HepG2 (cell line): ENCODE data around the gene COL8A2. TPM values are rescaled to one million over a fixed set of nuclear protein-coding genes. Genes with fewer than 3 reads are reported as not detected.

ENCODE experiments used
- ATAC-seq: fragments of 200-7000 bp; cut with Tn5 transposase; 3 replicates; pipeline ENCODE4 v1.9.1; 2020; ENCODE audit warnings: mild to moderate bottlenecking, moderate library complexity
- BruUV-seq: library from RNA; stranded (reverse); fragments of 400-500 nt; replicated peaks from 2 replicates; lab custom pipeline; 2021; lab: Mats Ljungman, UMichigan
- CTCF ChIA-PET: fragments of 300-600 bp; formaldehyde crosslinking; extraction: SDS; loops from one replicate; lab custom pipeline; 2021; ENCODE audit warnings: low total read pairs, inconsistent platforms, low intra/inter-chr PET ratio; lab: Yijun Ruan, JAX
- POLR2A ChIA-PET: fragments of 350-600 bp; sonication (Branson Sonifier 250); formaldehyde crosslinking; loops from one replicate; lab custom pipeline; 2020; ENCODE audit warnings: antibody characterized with exemption, inconsistent platforms; lab: Yijun Ruan, JAX
- DNase-seq: peaks from one replicate; pipeline ENCODE4 v3.0.0-alpha.2; 2015; ENCODE audit warnings: low spot score
- FAIRE-seq: peaks from 3 replicates; lab custom pipeline; 2011; peaks lifted over from hg19 to GRCh38; lab: Jason Lieb, UNC
- H2AFZ ChIP-seq: one replicate; pipeline ENCODE4 v1.6.1; 2011; ENCODE audit warnings: low read length, inconsistent platforms
- H3K27ac ChIP-seq: fragments of 300-600 bp; 3 replicates; pipeline ENCODE4 v1.8.0; 2011; ENCODE audit warnings: mixed run types, mild to moderate bottlenecking, mixed read lengths, low read length, inconsistent platforms; ENCODE audit not compliant: insufficient read depth; ENCODE audit errors: extremely low read length
- H3K27me3 ChIP-seq, 2 experiments: fragments of 200-600 bp in 1 of 2; 2 replicates in 1 of 2; 3 replicates in 1 of 2; pipeline versions ENCODE4 v1.6.0 to v1.8.0; 2011; ENCODE audit warnings: low read length in 2 of 2, mild to moderate bottlenecking in 2 of 2, moderate library complexity in 2 of 2, inconsistent platforms in 1 of 2; ENCODE audit not compliant: insufficient read depth in 2 of 2, control insufficient read depth in 1 of 2
- H3K36me3 ChIP-seq, 2 experiments: fragments of 200-600 bp in 1 of 2; replicated peaks in 1 of 2; 2 replicates in 1 of 2; 3 replicates in 1 of 2; pipeline versions ENCODE4 v1.5.1 to v1.8.0; 2011; ENCODE audit warnings: low read length in 2 of 2, inconsistent platforms in 1 of 2; ENCODE audit not compliant: insufficient read depth in 2 of 2, control insufficient read depth in 1 of 2
- H3K4me1 ChIP-seq: 2 replicates; pipeline ENCODE4 v1.5.1; 2012; ENCODE audit warnings: low read length, inconsistent platforms; ENCODE audit not compliant: insufficient read depth
- H3K4me2 ChIP-seq: 2 replicates; pipeline ENCODE4 v1.6.0; 2011; ENCODE audit warnings: low read depth, low read length, inconsistent platforms
- H3K4me3 ChIP-seq, 3 experiments: fragments of 200-600 bp in 1 of 3; sonication (generic), shearing (Covaris generic) in 1 of 3; replicated peaks in 1 of 3; 2 replicates each; pipeline ENCODE4 v1.5.1; 2011 to 2016; ENCODE audit warnings: low read length in 3 of 3, inconsistent platforms in 2 of 3, low read depth in 2 of 3, mild to moderate bottlenecking in 2 of 3, control low read depth in 1 of 3, mixed read lengths in 1 of 3; ENCODE audit not compliant: insufficient read depth in 1 of 3
- H3K79me2 ChIP-seq: one replicate; pipeline ENCODE4 v1.6.1; 2011; ENCODE audit warnings: low read length, inconsistent platforms; ENCODE audit not compliant: insufficient read depth
- H3K9ac ChIP-seq: 2 replicates; pipeline ENCODE4 v1.6.0; 2011; ENCODE audit warnings: mild to moderate bottlenecking, low read depth, low read length, inconsistent platforms; ENCODE audit not compliant: insufficient read depth
- H3K9me3 ChIP-seq: 2 replicates; pipeline ENCODE4 v1.5.1; 2012; ENCODE audit warnings: mild to moderate bottlenecking, low read length
- H4K20me1 ChIP-seq: 2 replicates; pipeline ENCODE4 v1.6.0; 2011; ENCODE audit warnings: inconsistent platforms, mild to moderate bottlenecking, low read length, moderate library complexity; ENCODE audit not compliant: insufficient read depth
- EZH2 ChIP-seq: conservative IDR thresholded peaks from 2 replicates; pipeline ENCODE4 v1.6.1; 2012; ENCODE audit warnings: mild to moderate bottlenecking, low read depth, low read length, moderate library complexity
- JARID2 ChIP-seq: sonication (generic); formaldehyde crosslinking; IDR thresholded peaks from 2 replicates; pipeline ENCODE4 v1.8.1; 2023; ENCODE audit warnings: missing genetic modification reagents, inconsistent platforms; ENCODE audit not compliant: insufficient replicate concordance
- MBNL3 ChIP-seq: fragments of 250-450 bp; sonication (Bioruptor Pico); conservative IDR thresholded peaks from 2 replicates; pipeline ENCODE4 v1.8.0; 2022; ENCODE audit warnings: mild to moderate bottlenecking, inconsistent platforms
- MED1 ChIP-seq: sonication (generic); formaldehyde crosslinking; IDR thresholded peaks from 2 replicates; pipeline ENCODE4 v1.4.0; 2020; ENCODE audit warnings: missing genetic modification reagents
- MYC ChIP-seq: sonication (generic); formaldehyde crosslinking; IDR thresholded peaks from 2 replicates; pipeline ENCODE4 v1.9.0; 2021; ENCODE audit warnings: missing genetic modification reagents, borderline replicate concordance
- TAF1 ChIP-seq: sonication (generic); formaldehyde crosslinking; IDR thresholded peaks from 2 replicates; pipeline ENCODE4 v1.4.0; 2020; ENCODE audit warnings: missing genetic modification reagents
- ZC3H4 ChIP-seq: sonication (generic); formaldehyde crosslinking; IDR thresholded peaks from 2 replicates; pipeline ENCODE4 v1.4.0; 2020; ENCODE audit warnings: missing genetic modification reagents, borderline replicate concordance
- ZKSCAN1 ChIP-seq: fragments of 150-350 bp; IDR thresholded peaks from 2 replicates; pipeline ENCODE4 v1.6.1; 2014; ENCODE audit warnings: low read length
- ZNF350 ChIP-seq: sonication (generic); formaldehyde crosslinking; IDR thresholded peaks from 2 replicates; pipeline ENCODE4 v1.4.0; 2020; ENCODE audit warnings: mild to moderate bottlenecking, low read depth, missing genetic modification reagents, borderline replicate concordance
- ZNF501 ChIP-seq: sonication (generic); formaldehyde crosslinking; IDR thresholded peaks from 2 replicates; pipeline ENCODE4 v1.5.1; 2020; ENCODE audit warnings: mild to moderate bottlenecking, moderate library complexity, missing genetic modification reagents
- ZNF547 ChIP-seq: sonication (generic); formaldehyde crosslinking; IDR thresholded peaks from 2 replicates; pipeline ENCODE4 v1.5.1; 2020; ENCODE audit warnings: mild to moderate bottlenecking, missing genetic modification reagents
- ZNF772 ChIP-seq: sonication (generic); formaldehyde crosslinking; IDR thresholded peaks from 2 replicates; pipeline ENCODE4 v1.5.0; 2020; ENCODE audit warnings: mild to moderate bottlenecking, missing genetic modification reagents
- WGBS: methylation state at CpG from one replicate; pipeline ENCODE4 v1.1.6; 2017; ENCODE audit warnings: low lambda C conversion rate; 5-methylcytosine and 5-hydroxymethylcytosine counted together
- in situ Hi-C: cut with HindIII; loops from 2 replicates; pipeline ENCODE4 v1.10.0; 2017; ENCODE audit warnings: low pct_unique_long_range_greater_than_20kb; ENCODE audit not compliant: extremely low pct_ligation_motif_present
- intact Hi-C: fragments of 100-400 bp; cut with micrococcal nuclease; formaldehyde crosslinking; loops from one replicate; pipeline ENCODE4 v1.10.0; 2022; ENCODE audit not compliant: unreplicated experiment
- polyA plus RNA-seq, 8 experiments: library from polyadenylated mRNA; depleted of rRNA in 3 of 8; stranded (reverse) in 7 of 8; unstranded in 1 of 8; fragments of >200 nt; fragmentation: Illumina TruSeq in 4 of 8; extraction: Trizol in 4 of 8; gene quantifications; 2 replicates each; pipeline versions ENCODE4 v1.2.1 to v1.2.3, GENCODE V29; 2011 to 2016; ENCODE audit warnings: low read depth in 4 of 8, missing spikeins in 1 of 8, mixed read lengths in 1 of 8; ENCODE audit not compliant: insufficient read depth in 1 of 8
- total RNA-seq, 5 experiments: library from RNA; depleted of rRNA; stranded (reverse); fragments of >200 nt; fragmentation: Illumina TruSeq; extraction: Trizol; gene quantifications; 2 replicates each; pipeline ENCODE4 v1.2.3, GENCODE V29; 2016; ENCODE audit warnings: low read depth in 1 of 5
- TF ChIP-seq, protein P1 (sequence below): IDR thresholded peaks from 2 replicates; pipeline ENCODE4 v1.6.1; 2016; ENCODE audit warnings: control low read depth
- TF ChIP-seq, protein P2 (sequence below): sonication (generic); formaldehyde crosslinking; conservative IDR thresholded peaks from 2 replicates; pipeline ENCODE4 v1.8.0; 2022; ENCODE audit warnings: low read depth, missing genetic modification reagents
- TF ChIP-seq, protein P3 (sequence below): sonication (generic); formaldehyde crosslinking; IDR thresholded peaks from 2 replicates; pipeline ENCODE4 v1.5.0; 2020; ENCODE audit warnings: mild to moderate bottlenecking, missing genetic modification reagents
- TF ChIP-seq, protein P4 (sequence below): sonication (generic); formaldehyde crosslinking; IDR thresholded peaks from 2 replicates; pipeline ENCODE4 v1.4.0; 2020; ENCODE audit warnings: missing genetic modification reagents

The COL8A2 gene
- total and polyA plus RNA-seq, 2 of the 13 experiments (the other 11 are each of a cell fraction or from before 2014, with no cell fraction given) = 0.13 to 0.24 TPM

DNA sequence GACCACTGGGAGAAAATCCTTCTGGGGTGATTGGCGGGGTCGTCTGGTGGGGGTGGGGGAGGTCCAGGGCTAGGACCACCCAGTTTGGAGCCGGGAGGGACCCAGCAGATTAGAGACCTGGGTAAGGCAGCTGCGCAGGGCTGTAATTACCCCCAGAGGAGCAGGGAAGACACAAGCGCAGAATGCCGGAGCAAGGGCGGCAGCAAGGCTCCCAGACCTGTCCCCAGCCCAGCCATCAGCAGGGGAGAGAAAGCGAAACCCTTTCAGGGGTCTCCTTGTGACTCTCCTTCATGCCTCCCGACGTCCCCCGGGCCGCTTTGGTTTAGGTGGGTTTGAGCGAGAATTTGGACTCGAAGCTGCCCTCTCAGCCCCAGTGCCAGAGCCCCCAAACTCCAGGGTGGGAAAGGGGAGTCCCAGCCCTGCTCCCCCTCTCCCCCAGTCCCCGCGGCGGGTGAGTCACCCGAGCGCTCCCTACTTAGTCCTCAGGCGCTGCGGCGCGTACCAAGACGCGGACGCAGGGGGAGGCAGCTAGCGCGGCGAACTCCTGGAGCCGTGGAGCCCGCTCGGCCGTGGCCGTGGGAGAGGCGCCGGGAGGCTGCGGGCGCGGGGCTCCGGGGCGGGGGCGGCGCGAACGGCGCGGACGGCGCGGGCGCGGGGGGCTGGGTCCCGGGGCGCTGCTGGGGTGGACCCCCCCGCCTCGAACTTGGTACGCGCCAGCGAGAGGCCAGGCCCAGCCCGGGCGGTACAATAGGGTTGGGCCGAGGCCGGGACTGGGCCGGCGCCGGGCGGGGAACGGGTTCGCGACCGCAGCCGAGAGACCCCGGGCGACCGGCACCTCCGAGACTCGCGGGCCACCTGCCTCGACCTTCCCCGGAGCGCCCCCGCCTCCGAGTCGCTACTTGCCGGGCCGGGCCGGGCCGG is 30.6 kb upstream of the COL8A2 start, which contains the start of gene MAP7D1:
TSS of gene MAP7D1 (plus strand) at position 753 of the 921 bp plus-strand sequence. CDS start 258 bp downstream, outside the sequence.
- in situ Hi-C loops = no loop called here
- Histone ChIP-seq H4K20me1 (no peaks in the 10 kb centered on the region), H3K9me3 (no peaks in the 10 kb centered on the region), H3K4me1 (peaks cover 61% of the 10 kb centered on the region), H3K4me3 (peak within 1 kb of the TSS; percentile 74 to 89 (median 85)), H2AFZ (no peak within 1 kb of the TSS), H3K27ac (peak within 1 kb of the TSS; percentile 67), H3K4me2 (peak within 1 kb of the TSS; percentile 73), H3K36me3 (no peaks in the 10 kb centered on the region; a peak in 1 of 5 replicates), H3K27me3 (no peaks in the 10 kb centered on the region), H3K9ac (peak within 1 kb of the TSS; percentile 80), H3K79me2 (peaks cover 5% of the 10 kb centered on the region)
- intact Hi-C loops = loop anchor here (1.0 to 10.0 kb wide), 2 partner anchors 33 to 69 kb away; partner anchors contain the start of gene THRAP3
- DNase-seq = peak; percentile 57
- CTCF ChIA-PET = no interaction called here
- 0% methylated on average over 2 of the region's 88 CpGs for WGBS
- BruUV-seq = TSS peak; percentile 94
- FAIRE-seq = no peak
- peak; percentile 66 for ATAC-seq
- POLR2A ChIA-PET = interaction anchor here (0.5 to 2.5 kb wide), 7 partner anchors 7 to 162 kb away, joined by 3 to 9 read pairs (median 4); partner anchors contain the start of gene THRAP3
- TF ChIP-seq ZNF501 = no peak
- peak; percentile 34; the same call in 1 of the 2 replicates for TF ChIP-seq TAF1 (CRISPR knock-in tag)
- TF ChIP-seq ZNF350 (CRISPR knock-in tag) = no peak
- TF ChIP-seq ZNF772 (CRISPR knock-in tag) = no peak; the same call in 1 of the 2 replicates
- no peak for TF ChIP-seq MED1
- no peak for TF ChIP-seq ZC3H4 (CRISPR knock-in tag)
- TF ChIP-seq, protein P1, sequence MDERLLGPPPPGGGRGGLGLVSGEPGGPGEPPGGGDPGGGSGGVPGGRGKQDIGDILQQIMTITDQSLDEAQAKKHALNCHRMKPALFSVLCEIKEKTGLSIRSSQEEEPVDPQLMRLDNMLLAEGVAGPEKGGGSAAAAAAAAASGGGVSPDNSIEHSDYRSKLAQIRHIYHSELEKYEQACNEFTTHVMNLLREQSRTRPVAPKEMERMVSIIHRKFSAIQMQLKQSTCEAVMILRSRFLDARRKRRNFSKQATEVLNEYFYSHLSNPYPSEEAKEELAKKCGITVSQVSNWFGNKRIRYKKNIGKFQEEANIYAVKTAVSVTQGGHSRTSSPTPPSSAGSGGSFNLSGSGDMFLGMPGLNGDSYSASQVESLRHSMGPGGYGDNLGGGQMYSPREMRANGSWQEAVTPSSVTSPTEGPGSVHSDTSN (CRISPR knock-in tag) = no peak
- TF ChIP-seq, protein P2, sequence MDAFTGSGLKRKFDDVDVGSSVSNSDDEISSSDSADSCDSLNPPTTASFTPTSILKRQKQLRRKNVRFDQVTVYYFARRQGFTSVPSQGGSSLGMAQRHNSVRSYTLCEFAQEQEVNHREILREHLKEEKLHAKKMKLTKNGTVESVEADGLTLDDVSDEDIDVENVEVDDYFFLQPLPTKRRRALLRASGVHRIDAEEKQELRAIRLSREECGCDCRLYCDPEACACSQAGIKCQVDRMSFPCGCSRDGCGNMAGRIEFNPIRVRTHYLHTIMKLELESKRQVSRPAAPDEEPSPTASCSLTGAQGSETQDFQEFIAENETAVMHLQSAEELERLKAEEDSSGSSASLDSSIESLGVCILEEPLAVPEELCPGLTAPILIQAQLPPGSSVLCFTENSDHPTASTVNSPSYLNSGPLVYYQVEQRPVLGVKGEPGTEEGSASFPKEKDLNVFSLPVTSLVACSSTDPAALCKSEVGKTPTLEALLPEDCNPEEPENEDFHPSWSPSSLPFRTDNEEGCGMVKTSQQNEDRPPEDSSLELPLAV = no peak
- TF ChIP-seq, protein P3, sequence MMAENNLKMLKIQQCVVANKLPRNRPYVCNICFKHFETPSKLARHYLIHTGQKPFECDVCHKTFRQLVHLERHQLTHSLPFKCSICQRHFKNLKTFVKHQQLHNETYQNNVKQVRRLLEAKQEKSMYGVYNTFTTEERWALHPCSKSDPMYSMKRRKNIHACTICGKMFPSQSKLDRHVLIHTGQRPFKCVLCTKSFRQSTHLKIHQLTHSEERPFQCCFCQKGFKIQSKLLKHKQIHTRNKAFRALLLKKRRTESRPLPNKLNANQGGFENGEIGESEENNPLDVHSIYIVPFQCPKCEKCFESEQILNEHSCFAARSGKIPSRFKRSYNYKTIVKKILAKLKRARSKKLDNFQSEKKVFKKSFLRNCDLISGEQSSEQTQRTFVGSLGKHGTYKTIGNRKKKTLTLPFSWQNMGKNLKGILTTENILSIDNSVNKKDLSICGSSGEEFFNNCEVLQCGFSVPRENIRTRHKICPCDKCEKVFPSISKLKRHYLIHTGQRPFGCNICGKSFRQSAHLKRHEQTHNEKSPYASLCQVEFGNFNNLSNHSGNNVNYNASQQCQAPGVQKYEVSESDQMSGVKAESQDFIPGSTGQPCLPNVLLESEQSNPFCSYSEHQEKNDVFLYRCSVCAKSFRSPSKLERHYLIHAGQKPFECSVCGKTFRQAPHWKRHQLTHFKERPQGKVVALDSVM (CRISPR knock-in tag) = no peak
- TF ChIP-seq ZNF547 (CRISPR knock-in tag) = no peak
- TF ChIP-seq, protein P4, sequence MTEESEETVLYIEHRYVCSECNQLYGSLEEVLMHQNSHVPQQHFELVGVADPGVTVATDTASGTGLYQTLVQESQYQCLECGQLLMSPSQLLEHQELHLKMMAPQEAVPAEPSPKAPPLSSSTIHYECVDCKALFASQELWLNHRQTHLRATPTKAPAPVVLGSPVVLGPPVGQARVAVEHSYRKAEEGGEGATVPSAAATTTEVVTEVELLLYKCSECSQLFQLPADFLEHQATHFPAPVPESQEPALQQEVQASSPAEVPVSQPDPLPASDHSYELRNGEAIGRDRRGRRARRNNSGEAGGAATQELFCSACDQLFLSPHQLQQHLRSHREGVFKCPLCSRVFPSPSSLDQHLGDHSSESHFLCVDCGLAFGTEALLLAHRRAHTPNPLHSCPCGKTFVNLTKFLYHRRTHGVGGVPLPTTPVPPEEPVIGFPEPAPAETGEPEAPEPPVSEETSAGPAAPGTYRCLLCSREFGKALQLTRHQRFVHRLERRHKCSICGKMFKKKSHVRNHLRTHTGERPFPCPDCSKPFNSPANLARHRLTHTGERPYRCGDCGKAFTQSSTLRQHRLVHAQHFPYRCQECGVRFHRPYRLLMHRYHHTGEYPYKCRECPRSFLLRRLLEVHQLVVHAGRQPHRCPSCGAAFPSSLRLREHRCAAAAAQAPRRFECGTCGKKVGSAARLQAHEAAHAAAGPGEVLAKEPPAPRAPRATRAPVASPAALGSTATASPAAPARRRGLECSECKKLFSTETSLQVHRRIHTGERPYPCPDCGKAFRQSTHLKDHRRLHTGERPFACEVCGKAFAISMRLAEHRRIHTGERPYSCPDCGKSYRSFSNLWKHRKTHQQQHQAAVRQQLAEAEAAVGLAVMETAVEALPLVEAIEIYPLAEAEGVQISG = peak; percentile 43
- no peak for TF ChIP-seq MBNL3 (CRISPR knock-in tag)
- TF ChIP-seq ZKSCAN1 = no peak
- TF ChIP-seq EZH2 = no peak
- TF ChIP-seq MYC (CRISPR knock-in tag) = no peak
- no peak for TF ChIP-seq JARID2 (CRISPR knock-in tag)
